Measurements from ENCODE around the gene MACROD2.

GRCh38 chr20:15446373-15446772 lies 1451.1 kb downstream of the MACROD2 start:
- TF ChIP-seq, protein P1, sequence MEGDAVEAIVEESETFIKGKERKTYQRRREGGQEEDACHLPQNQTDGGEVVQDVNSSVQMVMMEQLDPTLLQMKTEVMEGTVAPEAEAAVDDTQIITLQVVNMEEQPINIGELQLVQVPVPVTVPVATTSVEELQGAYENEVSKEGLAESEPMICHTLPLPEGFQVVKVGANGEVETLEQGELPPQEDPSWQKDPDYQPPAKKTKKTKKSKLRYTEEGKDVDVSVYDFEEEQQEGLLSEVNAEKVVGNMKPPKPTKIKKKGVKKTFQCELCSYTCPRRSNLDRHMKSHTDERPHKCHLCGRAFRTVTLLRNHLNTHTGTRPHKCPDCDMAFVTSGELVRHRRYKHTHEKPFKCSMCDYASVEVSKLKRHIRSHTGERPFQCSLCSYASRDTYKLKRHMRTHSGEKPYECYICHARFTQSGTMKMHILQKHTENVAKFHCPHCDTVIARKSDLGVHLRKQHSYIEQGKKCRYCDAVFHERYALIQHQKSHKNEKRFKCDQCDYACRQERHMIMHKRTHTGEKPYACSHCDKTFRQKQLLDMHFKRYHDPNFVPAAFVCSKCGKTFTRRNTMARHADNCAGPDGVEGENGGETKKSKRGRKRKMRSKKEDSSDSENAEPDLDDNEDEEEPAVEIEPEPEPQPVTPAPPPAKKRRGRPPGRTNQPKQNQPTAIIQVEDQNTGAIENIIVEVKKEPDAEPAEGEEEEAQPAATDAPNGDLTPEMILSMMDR (IDR thresholded peaks at IDR 0.05) = no peak
- TF ChIP-seq POLR2A (IDR thresholded peaks at IDR 0.05) = no peak

Measured in body of pancreas (tissue), 4 donors.